DMS53 (cell line): Measurements from ENCODE around the gene SLC1A3.
"Not testable (repeated sequence)": the region's sequence is repeated elsewhere in the genome, so short reads cannot be mapped to it uniquely, and the experiment has no call there.

Experiments
- DNase-seq: peaks from one replicate; lab custom pipeline; 2025; lab: John Stamatoyannopoulos, UW

The SLC1A3 gene

GRCh38 chr5:36631620-36632362 lies 25.4 kb downstream of the SLC1A3 start:
- DNase-seq, result no peak

GRCh38 chr5:36632363-36632664 lies 25.9 kb downstream of the SLC1A3 start:
- no peak for DNase-seq

GRCh38 chr5:36635721-36636390 lies 29.4 kb downstream of the SLC1A3 start:
- DNase-seq, result no peak

GRCh38 chr5:36637101-36637500 lies 30.7 kb downstream of the SLC1A3 start:
- DNase-seq, result no peak

- DNase-seq, result no peak
Measured at GRCh38 chr5:36637516-36637915, 31.1 kb downstream of the SLC1A3 start.

GRCh38 chr5:36638056-36638455 lies 31.6 kb downstream of the SLC1A3 start:
- DNase-seq, result no peak

GRCh38 chr5:36640949-36641348 lies 34.5 kb downstream of the SLC1A3 start:
- no peak for DNase-seq

- no peak for DNase-seq
Measured at GRCh38 chr5:36641431-36641830, 35.0 kb downstream of the SLC1A3 start.

GRCh38 chr5:36642089-36642488 lies 35.7 kb downstream of the SLC1A3 start:
- peak; percentile 56 for DNase-seq

- DNase-seq, result no peak
Measured at GRCh38 chr5:36643162-36643561, 36.8 kb downstream of the SLC1A3 start.

- DNase-seq, result not testable (repeated sequence)
Measured at GRCh38 chr5:36643841-36644240, 37.4 kb downstream of the SLC1A3 start.

GRCh38 chr5:36644727-36645126 lies 38.3 kb downstream of the SLC1A3 start:
- DNase-seq, result no peak

GRCh38 chr5:36646100-36646499 lies 39.7 kb downstream of the SLC1A3 start:
- no peak for DNase-seq

- DNase-seq, result no peak
Measured at GRCh38 chr5:36646507-36647023, 40.2 kb downstream of the SLC1A3 start.

- DNase-seq, result no peak
Measured at GRCh38 chr5:36647046-36647445, 40.6 kb downstream of the SLC1A3 start.

GRCh38 chr5:36648426-36648825 lies 42.0 kb downstream of the SLC1A3 start:
- no peak for DNase-seq

- no peak for DNase-seq
Measured at GRCh38 chr5:36651761-36652685, 45.6 kb downstream of the SLC1A3 start.

- DNase-seq, result no peak
Measured at GRCh38 chr5:36653044-36653705, 46.8 kb downstream of the SLC1A3 start.

- no peak for DNase-seq
Measured at GRCh38 chr5:36654564-36654963, 48.2 kb downstream of the SLC1A3 start.

GRCh38 chr5:36655161-36655560 lies 48.8 kb downstream of the SLC1A3 start:
- DNase-seq, result no peak

- no peak for DNase-seq
Measured at GRCh38 chr5:36656556-36656955, 50.1 kb downstream of the SLC1A3 start.

GRCh38 chr5:36657563-36657995 lies 51.2 kb downstream of the SLC1A3 start:
- DNase-seq, result no peak
